ENCODE results near the gene ALK. TPM values are rescaled to one million over a fixed set of nuclear protein-coding genes. Genes with fewer than 3 reads are reported as not detected.

ALK gene
- polyA plus RNA-seq, 1 of the 3 experiments (the other 2 are of a cell fraction): 0.30 TPM

- TF ChIP-seq, protein P1, sequence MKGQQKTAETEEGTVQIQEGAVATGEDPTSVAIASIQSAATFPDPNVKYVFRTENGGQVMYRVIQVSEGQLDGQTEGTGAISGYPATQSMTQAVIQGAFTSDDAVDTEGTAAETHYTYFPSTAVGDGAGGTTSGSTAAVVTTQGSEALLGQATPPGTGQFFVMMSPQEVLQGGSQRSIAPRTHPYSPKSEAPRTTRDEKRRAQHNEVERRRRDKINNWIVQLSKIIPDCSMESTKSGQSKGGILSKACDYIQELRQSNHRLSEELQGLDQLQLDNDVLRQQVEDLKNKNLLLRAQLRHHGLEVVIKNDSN (IDR thresholded peaks at IDR 0.05; ENCODE audit: borderline replicate concordance, low read depth): no peak
- TF ChIP-seq MEF2A (IDR thresholded peaks at IDR 0.05; ENCODE audit: borderline replicate concordance, low read depth) (no peak), REST (IDR thresholded peaks at IDR 0.05; ENCODE audit: low read depth, low read length) (no peak), FOXM1 (IDR thresholded peaks at IDR 0.05; ENCODE audit: low read depth) (no peak)
These were observed 440.1 kb downstream of the ALK start (continued) for GRCh38 chr2:29481313-29481712.

GRCh38 chr2:29480426-29480825 is 441.0 kb downstream of the ALK start:
- Histone ChIP-seq H3K9ac (no peak overlapping the region), H4K20me1 (ENCODE audit: insufficient read depth) (no peaks in the 10 kb centered on the region), H3F3A (replicated peaks; ENCODE audit: insufficient read depth) (no peaks in the 10 kb centered on the region), H2AFZ (ENCODE audit: low read depth) (no peak overlapping the region), H3K79me2 (ENCODE audit: insufficient read depth) (no peaks in the 10 kb centered on the region), H3K27ac (ENCODE audit: low read depth in 2 of 2, low read length in 1 of 2) (peak overlapping the region in 1 of 2 experiments; percentile 100; a peak in 2 of 4 replicates), H3K4me3 (ENCODE audit: low read depth in 2 of 2, low read length in 1 of 2) (no peak overlapping the region), H3K4me1 (ENCODE audit: control insufficient read depth in 1 of 2, insufficient read depth in 2 of 2, low read depth in 1 of 2, low read length in 1 of 2) (peaks cover 0 to 65% of the 10 kb centered on the region in 2 experiments; a peak in 2 of 4 replicates), H3K36me3 (replicated peaks in 1 of 2; ENCODE audit: control insufficient read depth in 1 of 2, insufficient read depth in 2 of 2, low read length in 1 of 2) (peaks cover 0 to 3% of the 10 kb centered on the region in 2 experiments), H3K27me3 (ENCODE audit: insufficient read depth) (no peaks in the 10 kb centered on the region), H3K9me2 (no peaks in the 10 kb centered on the region), H3K9me3 (no peaks in the 10 kb centered on the region), H3K4me2 (no peak overlapping the region)
- ChIA-PET CTCF (interaction anchor here (0.6 to 3.5 kb wide), 15 partner anchors 13 to 546 kb away, joined by 3 to 22 read pairs (median 3); partner anchors contain the start of gene ALK), POLR2A (interaction anchor here (0.6 to 1.8 kb wide), 10 partner anchors 9 to 441 kb away, joined by 3 to 9 read pairs (median 4); partner anchors contain the start of gene ALK)
- TF ChIP-seq EP300 (IDR thresholded peaks at IDR 0.05; ENCODE audit: borderline replicate concordance in 1 of 2, low read depth in 1 of 2, low read length in 1 of 2): peak in 1 of 2 experiments; percentile 96; a peak in 2 of 4 replicates
- peak; percentile 85 for TF ChIP-seq CHD2 (IDR thresholded peaks at IDR 0.05; ENCODE audit: low read length, partially characterized antibody)
- no peak for TF ChIP-seq POLR2AphosphoS5 (IDR thresholded peaks at IDR 0.05; ENCODE audit: low read depth, low read length)
- 0 out of 2 replicates have a peak, but pooled peaks have one; percentile 32 for TF ChIP-seq RFX5 (IDR thresholded peaks at IDR 0.05; ENCODE audit: low read length)
- TF ChIP-seq SMC3 (IDR thresholded peaks at IDR 0.05; ENCODE audit: low read depth, low read length): peak; percentile 21; the same call in 1 of the 2 replicates
- TF ChIP-seq RCOR1 (IDR thresholded peaks at IDR 0.05; ENCODE audit: low read length): peak; percentile 87; the same call in 1 of the 2 replicates
- no peak for TF ChIP-seq CTCF (IDR thresholded peaks at IDR 0.05)
- peak; percentile 94 for TF ChIP-seq GATA2 (CRISPR knock-in tag; IDR thresholded peaks at IDR 0.05)
- peak; percentile 98 for TF ChIP-seq FOXJ3 (CRISPR knock-in tag; IDR thresholded peaks at IDR 0.05)
- peak; percentile 23; the same call in 1 of the 2 replicates for TF ChIP-seq TCF12 (IDR thresholded peaks at IDR 0.05)
- TF ChIP-seq TEAD4 (IDR thresholded peaks at IDR 0.05; ENCODE audit: borderline replicate concordance, insufficient read depth): no peak
- peak; percentile 48; the same call in 1 of the 2 replicates for TF ChIP-seq MXI1 (IDR thresholded peaks at IDR 0.05; ENCODE audit: low read depth, low read length)
- TF ChIP-seq RAD21 (IDR thresholded peaks at IDR 0.05; ENCODE audit: low read length): peak; percentile 49
- DNase-seq: peak; percentile 73
- 15% methylated on average over 4 of the region's 4 CpGs for WGBS (ENCODE audit: low lambda C conversion rate)
